IPS-NIHi7 (cell line): ENCODE measurements around the gene SORCS2.

ENCODE experiments used
- DNase-seq: peaks from one replicate; pipeline ENCODE4 v3.0.0; 2012; ENCODE audit warnings: mixed read lengths; ENCODE audit errors: extremely low spot score

SORCS2 gene

GRCh38 chr4:7761312-7761711, 569.0 kb downstream of the SORCS2 start:
- no peak for DNase-seq

- peak; percentile 91 for DNase-seq
Measured at GRCh38 chr4:7761720-7762119, 569.4 kb downstream of the SORCS2 start.

DNA sequence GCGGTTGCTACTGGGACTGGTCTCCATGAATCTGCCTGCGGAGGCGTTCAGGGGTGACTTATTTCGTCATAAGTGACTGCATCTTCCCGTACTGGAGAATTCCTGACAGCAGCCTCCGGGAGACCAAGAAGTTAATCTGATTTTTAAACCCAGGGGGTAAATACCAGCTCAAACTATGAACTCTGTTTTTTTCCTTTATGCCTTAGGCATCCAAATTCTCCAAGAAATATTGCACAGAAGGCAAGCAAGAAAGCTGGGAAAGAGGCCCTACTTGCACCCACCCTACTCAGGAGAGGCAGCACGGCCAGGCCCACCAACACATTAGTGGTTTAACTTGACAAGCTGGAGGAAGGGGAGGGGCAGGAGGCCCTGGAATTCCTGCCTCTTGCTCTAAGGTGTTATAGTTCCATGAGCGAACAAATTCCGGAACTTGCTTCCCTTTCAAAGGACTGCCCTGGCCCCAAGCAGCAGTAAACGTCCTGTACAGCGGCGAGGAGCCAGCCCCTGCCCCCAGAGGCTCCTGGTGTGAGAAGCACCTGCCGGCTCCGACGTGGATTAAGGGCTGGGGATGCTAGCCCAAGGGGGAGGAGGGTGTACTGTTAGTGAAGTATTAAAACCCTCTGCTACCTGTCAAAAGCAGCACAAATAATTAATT, 570.2 kb downstream of the SORCS2 start:
- no peak for DNase-seq

DNA sequence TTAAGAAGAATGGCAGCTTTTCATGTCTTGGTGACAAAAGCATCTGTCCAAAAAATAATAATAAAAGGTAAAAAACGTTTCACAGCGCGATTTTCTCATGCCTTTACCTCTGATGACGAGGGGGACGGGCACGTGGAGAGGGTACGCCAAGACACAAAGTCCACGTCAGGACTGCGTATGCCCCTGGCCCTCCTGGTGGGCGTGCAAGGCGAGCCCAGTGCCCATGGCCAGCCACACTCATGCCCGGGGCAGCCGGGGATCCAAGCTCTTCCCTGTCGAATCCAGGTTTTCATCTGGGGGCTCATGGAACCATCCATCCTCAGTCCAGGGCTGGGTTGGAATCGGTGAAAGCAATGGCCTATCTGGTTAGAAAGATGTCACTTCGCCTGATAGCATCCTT, 570.8 kb downstream of the SORCS2 start:
- no peak for DNase-seq

- DNase-seq: peak; percentile 29
Measured at GRCh38 chr4:7763788-7764187, 571.5 kb downstream of the SORCS2 start.

DNA sequence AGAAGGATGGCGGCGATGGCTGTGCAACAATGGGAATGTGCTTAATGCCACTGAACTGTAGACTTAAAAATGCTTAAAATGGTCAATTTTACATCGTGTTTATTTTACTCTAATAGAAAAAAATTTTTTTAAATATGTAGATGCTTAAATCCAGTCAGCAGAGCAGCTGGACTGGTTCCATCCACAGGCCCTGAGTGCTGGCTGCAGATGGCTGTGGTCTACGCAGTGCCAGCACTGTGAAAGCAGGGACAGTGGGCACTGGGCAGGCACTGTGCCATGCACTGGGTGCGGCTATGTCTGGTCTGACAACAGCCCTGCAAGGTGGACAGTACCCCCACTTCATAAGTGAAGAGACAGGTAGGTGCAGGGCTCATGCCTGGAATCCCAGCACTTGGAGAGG, 572.1 kb downstream of the SORCS2 start:
- DNase-seq: no peak

DNA sequence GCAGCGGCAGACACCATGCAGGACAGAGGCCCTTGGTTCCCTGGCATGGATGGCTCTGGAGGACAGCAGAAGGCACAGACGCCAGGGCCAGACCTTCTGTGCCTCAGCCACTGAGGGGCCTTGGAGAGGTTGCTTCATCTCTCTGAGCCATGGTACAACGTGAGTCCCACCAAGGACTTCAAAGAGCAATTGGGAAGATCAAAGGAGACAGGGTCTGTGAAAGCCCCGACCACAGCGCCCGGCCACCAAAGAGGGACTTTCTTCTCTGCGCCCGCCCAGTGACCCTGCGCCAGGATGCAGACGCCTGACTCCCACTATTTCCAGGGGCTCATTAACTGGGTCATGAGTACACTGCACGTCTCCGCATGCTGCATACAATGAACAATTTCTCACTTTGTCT, 573.3 kb downstream of the SORCS2 start:
- DNase-seq: no peak

DNA sequence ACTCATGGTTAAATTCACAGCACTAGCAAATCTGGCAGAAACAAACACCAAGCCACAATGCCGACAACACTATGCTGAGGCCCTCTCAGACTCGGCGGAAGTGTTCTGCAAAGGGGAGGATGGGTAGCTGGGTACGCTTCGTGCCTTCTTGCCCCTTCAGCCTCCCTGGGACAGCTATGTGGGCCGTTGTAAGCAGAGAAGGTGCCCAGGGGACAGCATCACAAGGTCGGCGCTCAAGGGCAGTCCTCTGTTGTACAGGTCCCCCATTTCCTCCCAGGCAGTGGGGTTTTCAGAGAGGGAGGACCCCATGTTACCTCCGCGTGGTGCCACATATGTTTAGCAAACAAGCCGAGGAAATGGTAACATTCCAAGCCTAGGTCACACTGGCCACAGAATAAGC, 573.7 kb downstream of the SORCS2 start:
- DNase-seq: no peak

GRCh38 chr4:7766661-7767345, 574.5 kb downstream of the SORCS2 start:
- no peak for DNase-seq

- DNase-seq: no peak
Measured at GRCh38 chr4:7767526-7767925, 575.2 kb downstream of the SORCS2 start.

DNA sequence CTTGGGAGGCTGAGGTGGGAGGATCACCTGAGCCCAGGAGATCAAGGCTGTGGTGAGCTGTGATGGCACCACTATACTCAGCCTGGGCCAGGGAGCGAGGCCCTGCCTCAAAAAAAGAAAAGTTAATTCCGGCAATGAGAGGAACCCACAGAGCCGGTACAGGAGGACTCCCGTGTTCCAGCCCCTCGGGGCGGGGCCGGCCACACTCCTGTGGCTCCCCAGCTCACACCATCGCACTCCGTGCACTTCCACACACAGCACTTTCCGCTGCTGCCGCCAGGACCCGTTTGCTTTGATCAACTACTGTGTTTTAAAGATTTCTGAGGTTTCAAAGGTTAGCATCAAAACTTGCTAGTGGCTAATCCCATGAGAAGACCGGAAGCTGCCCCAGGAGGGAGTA, 575.6 kb downstream of the SORCS2 start:
- DNase-seq: no peak

DNA sequence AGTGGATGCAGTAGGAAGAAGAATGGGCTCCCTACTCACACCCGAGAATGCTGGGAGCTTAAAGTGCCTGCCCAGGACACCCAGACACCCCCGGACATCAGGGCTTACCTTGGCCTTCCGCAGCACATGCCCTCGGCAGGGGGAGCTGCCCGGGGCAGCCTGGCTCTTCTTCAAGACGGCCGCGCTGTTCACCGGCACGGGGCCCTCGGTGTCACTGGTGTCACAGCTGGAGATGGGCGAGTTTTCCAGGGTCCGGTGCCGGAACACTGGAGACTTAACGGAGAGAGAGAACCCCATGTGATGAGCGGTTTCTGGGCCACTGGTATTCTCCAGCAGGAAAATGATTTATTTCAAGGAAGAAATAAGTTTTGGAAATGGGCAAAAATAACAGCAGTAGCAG, 576.4 kb downstream of the SORCS2 start:
- DNase-seq: no peak

GRCh38 chr4:7769396-7770223, 577.3 kb downstream of the SORCS2 start:
- no peak for DNase-seq

- DNase-seq: peak; percentile 68
Measured at GRCh38 chr4:7770224-7771050, 578.1 kb downstream of the SORCS2 start.

DNA sequence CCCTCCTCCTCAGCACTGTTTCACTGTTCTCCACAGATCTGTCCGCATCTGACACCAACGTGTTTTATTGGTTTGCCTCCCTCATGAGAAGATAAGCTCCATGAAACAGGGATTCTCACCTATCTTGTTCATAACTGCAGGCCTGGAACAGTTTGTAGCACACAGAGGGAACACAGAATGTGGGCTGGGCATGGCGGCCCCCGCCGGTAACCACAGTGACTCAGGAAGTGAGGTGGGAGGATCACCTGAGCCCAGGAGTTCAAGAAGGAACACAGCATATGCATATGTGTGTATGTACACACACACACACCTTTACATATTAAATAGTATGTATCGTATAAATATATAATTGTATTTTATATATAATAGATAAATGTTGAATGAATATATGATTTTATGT, 578.7 kb downstream of the SORCS2 start:
- DNase-seq: no peak

GRCh38 chr4:7771541-7772507, 579.5 kb downstream of the SORCS2 start:
- DNase-seq: no peak

GRCh38 chr4:7772711-7773385, 580.5 kb downstream of the SORCS2 start:
- peak; percentile 41 for DNase-seq

DNA sequence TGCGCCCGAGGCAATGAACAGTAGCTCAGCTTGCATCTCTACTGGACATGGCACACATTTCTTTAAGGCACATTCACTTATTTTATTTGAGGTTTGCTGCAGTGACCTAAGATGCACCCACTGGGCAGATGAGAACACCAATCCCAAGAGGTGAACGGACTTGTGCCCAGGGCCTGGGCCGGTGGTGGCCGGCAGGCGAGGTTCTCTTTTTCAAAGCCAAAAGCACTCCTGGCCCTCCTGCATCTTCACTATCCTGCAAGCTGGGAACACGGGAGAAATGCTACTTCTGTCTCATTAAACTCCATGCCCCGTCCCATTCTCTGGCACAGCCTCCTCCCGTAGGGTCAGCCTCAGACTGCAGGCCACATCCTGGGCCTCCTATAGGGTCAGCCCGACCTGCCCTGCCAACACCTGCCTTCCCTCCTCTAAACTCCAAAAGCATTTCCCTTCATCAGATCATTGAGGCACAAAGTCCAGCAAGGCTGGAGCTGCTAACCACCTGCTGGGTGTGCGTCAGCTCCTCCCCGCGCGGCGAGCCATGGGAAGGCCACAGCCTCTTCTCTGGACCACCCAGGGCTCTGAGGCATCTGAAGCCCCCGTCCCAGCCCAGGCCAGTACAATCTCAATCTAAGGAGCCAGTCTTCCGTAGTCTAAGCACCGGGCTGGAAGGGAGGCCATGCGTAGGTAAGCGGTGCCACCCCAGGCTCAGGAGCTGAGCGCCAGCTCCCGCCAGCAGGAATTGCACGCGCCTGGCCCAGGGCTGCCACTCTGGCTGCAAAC, 581.3 kb downstream of the SORCS2 start:
- no peak for DNase-seq
